H1 (cell line): ENCODE measurements around the gene TGFBI. TPM values are rescaled to one million over a fixed set of nuclear protein-coding genes. Genes with fewer than 3 reads are reported as not detected.

ENCODE experiments used
- ASH2L ChIP-seq: fragments of 200-600, 300-600 bp; sonication (generic); IDR thresholded peaks from one replicate; pipeline ENCODE4 v1.7.1; 2017; ENCODE audit warnings: low read length
- CHD2 ChIP-seq: IDR thresholded peaks from 2 replicates; pipeline ENCODE4 v1.6.1; 2012; ENCODE audit warnings: low read length, improper control_type of control experiment
- GTF2F1 ChIP-seq: IDR thresholded peaks from 2 replicates; pipeline ENCODE4 v1.6.1; 2012; ENCODE audit warnings: low read depth, low read length, improper control_type of control experiment, borderline replicate concordance
- HDAC6 ChIP-seq: IDR thresholded peaks from one replicate; pipeline ENCODE4 v1.7.1; 2012; ENCODE audit warnings: low read depth, mild to moderate bottlenecking, inconsistent platforms, low read length, moderate library complexity
- KDM1A ChIP-seq: fragments of 200-600, 300-600 bp; sonication (generic); IDR thresholded peaks from 2 replicates; pipeline ENCODE4 v1.7.1; 2016; ENCODE audit warnings: mild to moderate bottlenecking, low read length, borderline replicate concordance
- PHF8 ChIP-seq: fragments of 200-600 bp; sonication (generic); conservative IDR thresholded peaks from 2 replicates; pipeline ENCODE4 v1.7.1; 2012; ENCODE audit warnings: low read depth, mild to moderate bottlenecking, inconsistent platforms, low read length, moderate library complexity
- POLR2AphosphoS5 ChIP-seq: IDR thresholded peaks from 2 replicates; pipeline ENCODE4 v1.6.1; 2011; ENCODE audit warnings: low read depth, low read length
- RAD21 ChIP-seq, 2 experiments: IDR thresholded peaks in 1 of 2; conservative IDR thresholded peaks in 1 of 2; 2 replicates each; pipeline ENCODE4 v1.6.1; 2011; ENCODE audit warnings: low read depth in 2 of 2, low read length in 2 of 2, improper control_type of control experiment in 1 of 2, inconsistent platforms in 1 of 2, mild to moderate bottlenecking in 1 of 2, moderate library complexity in 1 of 2
- RBBP5 ChIP-seq: IDR thresholded peaks from 2 replicates; pipeline ENCODE4 v1.7.1; 2012; ENCODE audit warnings: low read depth, mild to moderate bottlenecking, inconsistent platforms, low read length, moderate library complexity, borderline replicate concordance
- RFX5 ChIP-seq: IDR thresholded peaks from 2 replicates; pipeline ENCODE4 v1.6.1; 2011; ENCODE audit warnings: low read depth, low read length, improper control_type of control experiment, borderline replicate concordance
- TAF7 ChIP-seq: optimal IDR thresholded peaks from 2 replicates; pipeline ENCODE3; 2011; ENCODE audit warnings: low read depth, mild to moderate bottlenecking, inconsistent platforms, low read length, moderate library complexity, borderline replicate concordance
- polyA plus RNA-seq, 7 experiments: library from polyadenylated mRNA; depleted of rRNA in 3 of 7; stranded (reverse) in 5 of 7; unstranded in 2 of 7; fragments of >200 nt in 5 of 7; fragments of 200-250 nt in 2 of 7; gene quantifications; 1 replicate in 5 of 7; 2 replicates in 1 of 7; 4 replicates in 1 of 7; pipeline versions ENCODE4 v1.2.1 to v1.2.3, GENCODE V29; 2011 to 2013; ENCODE audit warnings: missing spikeins in 2 of 7, mixed read lengths in 2 of 7
- total RNA-seq: library from RNA; stranded (reverse); fragmentation: NEBNext Ultra II Directional; extraction: Animal tissue kit (Norgen Biotek cat#: 25700); gene quantifications from 2 replicates; pipeline ENCODE4 v1.2.1, GENCODE V29; 2021

Gene TGFBI
- total and polyA plus RNA-seq, 2 of the 8 experiments (the other 6 are each of a cell fraction or from before 2014, with no cell fraction given) = 6.0 to 8.5 TPM

- TF ChIP-seq KDM1A (no peak), CHD2 (no peak), ASH2L (no peak), RAD21 (IDR thresholded peaks at IDR 0.05 in 1 of 2, conservative IDR thresholded peaks at IDR 0.05 in 1 of 2; ENCODE audit: low read depth in 2 of 2, low read length in 2 of 2) (no peak), RFX5 (no peak), HDAC6 (no peak), POLR2AphosphoS5 (no peak), TAF7 (no peak), RBBP5 (no peak), PHF8 (no peak), GTF2F1 (no peak)
Measured at GRCh38 chr5:136073714-136074529, 45.1 kb downstream of the TGFBI start (continued).
